ENCODE data around the gene DPP3.

The DPP3 gene

DNA sequence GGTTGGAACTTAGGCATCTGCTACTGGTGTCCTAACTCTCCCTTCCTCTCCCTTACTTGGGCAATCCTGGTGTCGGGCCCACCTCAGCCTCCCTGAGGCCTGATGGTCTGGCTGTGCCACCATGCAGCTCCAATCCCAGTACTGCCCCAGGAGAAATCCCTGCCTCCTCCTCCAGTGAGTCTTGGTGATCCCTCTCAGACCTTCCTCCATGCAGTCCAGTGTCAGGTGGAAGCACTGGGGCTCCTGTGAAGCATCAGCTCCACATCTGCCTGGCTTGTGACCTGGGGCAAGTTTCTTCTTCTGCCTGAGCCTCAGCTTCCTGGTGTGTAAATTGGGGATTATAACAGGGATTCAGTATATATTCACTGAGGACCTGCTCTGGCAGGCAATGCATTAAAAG, 15.3 kb upstream of the DPP3 start:
- DNase-seq: no peak

- no peak for DNase-seq
These were observed 14.6 kb upstream of the DPP3 start for GRCh38 chr11:66465373-66466224.

DNA sequence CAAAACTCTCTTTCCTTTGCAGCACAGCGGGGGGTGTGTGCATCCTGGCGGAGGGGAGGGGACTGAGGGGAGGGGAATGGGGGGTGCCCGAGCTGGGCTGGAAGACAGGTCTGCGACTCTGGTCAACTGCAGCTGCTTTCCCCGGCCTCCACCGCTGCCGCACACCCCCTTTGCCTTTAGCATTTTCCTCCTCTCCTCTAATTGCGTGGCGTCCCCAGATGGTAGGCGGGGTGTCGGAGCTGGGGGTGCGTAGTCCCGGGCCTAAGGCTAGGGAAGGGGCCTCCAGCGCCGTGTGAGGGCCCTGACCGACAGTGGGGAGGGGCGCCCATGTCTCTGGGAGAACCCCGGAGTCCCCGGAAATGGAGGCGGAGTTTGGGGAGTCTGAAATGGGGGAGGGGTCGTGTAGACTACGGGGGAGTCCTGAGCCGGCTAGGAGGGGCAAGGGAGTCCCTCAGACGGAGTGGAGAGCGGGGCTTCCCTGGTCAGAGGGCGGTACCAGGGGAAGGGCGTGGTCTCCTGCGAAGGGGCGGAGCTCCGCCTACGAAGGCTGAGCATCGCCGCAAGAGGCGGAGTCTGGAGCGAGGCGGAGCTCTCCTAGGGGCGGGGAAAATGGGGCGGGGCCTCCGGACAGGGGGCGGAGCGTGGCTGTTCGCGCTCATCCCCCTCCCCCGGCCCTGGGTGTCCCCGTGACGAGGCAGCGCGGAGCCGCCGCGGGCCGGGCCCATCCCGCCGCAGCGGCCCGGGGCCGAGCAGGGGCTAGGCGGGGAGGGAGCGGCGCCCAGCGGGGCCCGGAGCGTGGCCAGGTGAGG, 13.8 kb upstream of the DPP3 start, which contains the start of gene PELI3:
TSS of gene PELI3 (plus strand) at position 681 of the 809 bp plus-strand sequence. CDS start 1,224 bp downstream, outside the sequence.
- DNase-seq: peak; percentile 92

DNA sequence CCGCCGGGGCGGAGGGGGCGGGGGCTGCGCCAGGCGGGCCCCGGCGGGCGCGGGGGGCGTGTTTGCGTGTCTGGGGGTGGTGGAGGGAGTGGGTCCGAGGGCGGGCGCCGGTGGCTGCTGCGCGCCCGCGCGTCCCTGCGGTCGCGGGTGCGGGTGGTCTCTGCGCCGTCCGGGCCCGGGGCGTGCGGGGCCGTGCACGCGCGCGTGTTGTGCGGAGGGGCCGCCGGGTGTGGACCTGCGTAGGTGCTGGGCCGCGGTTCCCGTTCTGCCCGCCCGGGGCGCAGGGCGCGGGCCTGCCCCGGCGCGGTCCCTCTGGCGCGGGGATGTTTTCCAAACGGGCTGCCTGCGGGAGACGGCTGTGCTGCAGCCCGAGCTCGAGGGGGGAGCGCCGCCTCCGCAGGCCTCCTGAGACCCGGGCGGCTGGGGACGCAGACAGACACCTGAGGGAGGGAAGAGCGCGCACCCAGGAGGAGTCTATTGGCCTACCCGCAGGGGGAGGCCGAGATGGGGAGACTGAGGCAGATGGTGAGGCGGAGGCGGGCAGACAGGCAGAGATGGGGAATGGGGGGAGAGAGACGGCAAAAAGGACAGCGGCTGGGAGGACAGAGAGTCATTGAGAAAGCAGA, 13.1 kb upstream of the DPP3 start:
- DNase-seq: no peak

DNA sequence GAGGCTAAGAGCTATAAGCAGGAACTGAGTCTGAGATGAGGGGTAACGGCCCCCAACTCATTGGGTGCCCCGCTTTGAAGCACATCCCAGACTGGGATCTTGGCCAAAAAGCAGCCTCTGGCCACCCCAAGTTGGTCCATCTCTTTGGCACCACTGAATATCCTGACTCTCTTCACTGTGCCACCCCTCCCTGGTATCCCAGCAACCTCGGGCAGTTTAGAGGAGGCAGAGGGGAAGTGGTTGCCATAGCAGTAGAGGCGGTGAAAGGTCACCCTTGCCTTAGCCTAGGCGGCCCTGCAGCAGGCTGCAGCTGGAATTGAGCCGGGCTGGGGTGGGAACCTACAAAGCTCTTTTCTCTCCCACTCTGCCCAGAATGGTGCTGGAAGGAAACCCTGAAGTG, 12.5 kb upstream of the DPP3 start:
- no peak for DNase-seq

GRCh38 chr11:66468691-66469090, 11.5 kb upstream of the DPP3 start:
- DNase-seq: no peak

DNA sequence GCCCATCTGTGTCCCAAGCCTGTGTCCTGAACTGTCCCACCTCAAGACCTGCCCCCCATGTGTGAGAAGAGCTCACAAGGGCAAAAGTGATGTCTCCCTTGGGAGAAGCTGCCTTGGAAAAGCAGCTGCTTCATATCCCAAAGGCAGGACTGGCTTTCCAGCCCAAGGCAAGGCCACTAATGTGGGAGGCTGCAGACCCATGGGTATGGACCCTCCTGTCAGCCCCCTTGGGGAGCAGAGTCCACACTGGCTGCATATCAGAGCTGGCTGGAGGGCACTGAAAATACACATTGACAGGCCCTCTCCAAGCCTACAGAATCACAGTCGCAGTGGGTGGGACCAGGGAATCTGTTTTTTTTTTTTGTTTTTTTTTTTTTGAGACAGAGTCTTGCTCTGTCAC, 10.8 kb upstream of the DPP3 start:
- no peak for DNase-seq

DNA sequence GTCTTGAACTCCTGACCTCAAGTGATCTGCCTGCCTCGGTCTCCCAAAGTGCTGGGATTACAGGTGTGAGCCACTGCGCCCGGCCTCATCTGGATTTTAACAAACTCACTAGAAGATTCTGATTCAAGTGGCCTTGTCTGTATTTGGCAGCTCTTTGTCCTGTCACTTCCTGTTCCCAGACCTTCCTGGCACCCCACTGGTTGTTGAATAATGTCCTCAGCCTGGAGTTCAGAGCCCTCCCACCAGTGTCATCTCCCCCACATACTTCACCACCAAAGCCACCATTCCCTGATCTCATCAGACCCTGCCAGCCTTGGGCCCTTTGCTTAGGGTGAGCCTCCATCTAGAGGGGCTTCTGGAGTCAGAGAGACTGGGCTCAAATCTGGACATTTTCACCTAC, 10.2 kb upstream of the DPP3 start:
- DNase-seq: no peak

- DNase-seq: no peak
These were observed 9.1 kb upstream of the DPP3 start for GRCh38 chr11:66471142-66471541.

DNA sequence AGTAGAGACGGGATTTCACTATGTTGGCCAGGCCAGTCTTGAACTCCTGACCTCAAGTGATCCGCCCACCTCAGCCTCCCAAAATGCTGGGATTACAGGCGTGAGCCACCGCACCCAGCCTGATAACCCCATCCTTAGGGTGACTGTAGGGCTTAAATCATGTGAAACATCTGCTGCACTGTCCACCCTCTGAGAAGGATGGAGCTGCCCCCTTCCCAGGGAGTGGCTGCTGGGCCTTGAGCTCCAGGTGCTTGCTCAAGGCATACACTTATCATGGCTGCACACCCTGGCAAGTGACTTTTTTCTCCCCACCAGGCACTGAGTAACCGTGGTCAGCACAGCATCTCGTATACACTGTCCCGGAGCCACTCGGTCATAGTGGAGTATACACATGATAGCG, 8.2 kb upstream of the DPP3 start:
- DNase-seq: no peak

- no peak for DNase-seq
These were observed 7.1 kb upstream of the DPP3 start for GRCh38 chr11:66473167-66473566.

DNA sequence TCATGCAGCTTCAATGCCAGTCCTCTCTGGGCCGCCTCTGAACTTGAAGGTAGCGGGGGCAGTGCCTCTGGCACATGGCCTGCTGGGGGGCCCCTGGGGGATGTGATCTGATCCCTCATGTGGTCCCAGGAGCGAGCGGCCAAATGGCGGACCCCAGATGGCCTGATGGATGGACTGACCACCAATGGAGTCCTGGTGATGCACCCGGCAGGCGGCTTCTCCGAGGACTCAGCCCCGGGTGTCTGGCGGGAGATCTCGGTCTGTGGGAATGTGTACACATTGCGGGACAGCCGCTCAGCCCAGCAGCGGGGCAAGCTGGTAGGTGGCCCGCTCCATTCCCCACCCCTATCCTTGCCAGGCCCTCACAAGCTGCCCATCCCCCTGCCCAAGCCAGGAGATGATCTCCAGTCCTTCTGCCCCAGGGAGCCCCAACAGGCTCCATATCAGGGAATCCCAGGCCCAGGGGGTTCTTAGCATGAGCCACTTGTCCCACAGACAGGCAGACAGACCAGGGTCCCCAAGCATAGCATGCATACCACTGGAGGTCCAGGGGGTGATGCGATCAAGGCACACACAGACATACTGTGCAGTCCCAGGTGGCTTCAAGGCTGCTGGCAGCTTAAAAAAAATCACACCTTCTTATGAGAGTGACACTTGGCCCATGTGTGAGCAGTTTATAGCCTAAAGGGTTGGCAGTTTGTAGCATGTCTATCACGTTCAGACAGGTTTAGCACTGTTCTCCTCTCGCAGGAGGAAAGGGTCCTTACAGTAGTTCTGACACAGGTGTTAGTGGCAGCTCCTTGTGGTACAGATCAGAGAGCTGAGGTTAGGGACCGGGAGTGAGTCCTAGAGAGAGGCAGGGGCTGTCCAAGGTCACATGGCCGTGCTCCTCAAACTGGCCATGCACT, 6.4 kb upstream of the DPP3 start:
- DNase-seq: no peak

DNA sequence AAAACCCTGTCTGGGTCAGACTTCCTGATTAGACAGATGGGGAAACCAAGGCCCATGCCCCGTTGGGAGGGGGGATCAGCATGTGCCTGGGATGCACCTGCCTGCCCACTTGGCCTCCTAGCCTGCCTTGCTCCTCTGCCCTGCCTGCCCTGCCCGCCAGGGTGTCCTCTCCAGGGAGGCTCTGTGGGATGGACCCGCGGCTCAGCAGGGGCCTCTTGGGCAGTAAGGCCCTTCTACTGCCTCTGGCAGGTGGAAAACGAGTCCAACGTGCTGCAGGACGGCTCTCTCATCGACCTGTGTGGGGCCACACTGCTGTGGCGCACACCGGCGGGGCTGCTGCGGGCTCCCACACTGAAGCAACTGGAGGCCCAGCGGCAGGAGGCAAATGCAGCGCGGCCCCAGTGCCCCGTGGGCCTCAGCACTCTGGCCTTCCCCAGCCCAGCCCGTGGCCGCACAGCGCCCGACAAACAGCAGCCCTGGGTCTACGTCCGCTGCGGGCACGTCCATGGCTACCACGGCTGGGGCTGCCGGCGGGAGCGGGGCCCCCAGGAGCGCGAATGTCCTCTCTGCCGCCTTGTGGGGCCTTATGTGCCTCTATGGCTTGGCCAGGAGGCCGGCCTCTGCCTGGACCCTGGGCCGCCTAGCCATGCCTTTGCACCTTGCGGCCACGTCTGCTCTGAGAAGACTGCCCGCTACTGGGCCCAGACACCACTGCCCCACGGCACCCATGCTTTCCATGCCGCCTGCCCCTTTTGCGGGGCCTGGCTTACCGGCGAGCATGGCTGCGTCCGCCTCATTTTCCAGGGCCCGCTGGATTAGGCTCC, 4.7 kb upstream of the DPP3 start:
- DNase-seq: no peak

DNA sequence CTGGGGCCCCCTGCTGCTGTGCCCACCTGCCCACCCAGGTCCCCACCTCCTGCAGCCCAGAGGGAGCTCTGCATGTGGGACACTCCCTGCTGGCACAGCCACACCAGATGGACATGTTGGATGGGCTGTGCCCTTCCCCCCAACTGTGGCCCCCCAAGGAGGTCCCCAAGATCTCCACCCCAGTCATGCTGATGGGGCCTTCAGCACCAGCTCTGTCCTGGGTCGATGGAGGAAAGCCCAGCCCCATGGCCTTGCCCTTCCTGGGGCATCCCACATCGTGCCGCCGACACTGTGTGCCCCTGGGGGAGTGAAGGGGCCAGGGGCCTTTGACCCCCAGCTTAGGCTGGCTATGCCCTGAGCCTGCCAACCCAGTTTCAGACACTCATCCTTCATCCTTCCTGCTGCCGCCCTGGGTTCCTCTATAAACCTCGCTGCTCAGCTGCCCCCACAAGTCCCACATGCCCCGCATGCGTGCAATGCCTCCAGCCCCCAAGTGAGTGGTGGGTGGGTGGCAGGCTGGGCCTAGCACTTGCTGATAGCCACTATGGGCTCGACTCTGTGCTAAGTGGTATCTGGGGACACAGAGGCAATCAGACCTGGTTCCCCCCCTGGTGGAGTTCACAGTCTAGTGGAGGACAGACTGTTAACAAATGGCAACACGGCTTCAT, 3.9 kb upstream of the DPP3 start:
- no peak for DNase-seq

- no peak for DNase-seq
These were observed 3.4 kb upstream of the DPP3 start for GRCh38 chr11:66476841-66477251.

DNA sequence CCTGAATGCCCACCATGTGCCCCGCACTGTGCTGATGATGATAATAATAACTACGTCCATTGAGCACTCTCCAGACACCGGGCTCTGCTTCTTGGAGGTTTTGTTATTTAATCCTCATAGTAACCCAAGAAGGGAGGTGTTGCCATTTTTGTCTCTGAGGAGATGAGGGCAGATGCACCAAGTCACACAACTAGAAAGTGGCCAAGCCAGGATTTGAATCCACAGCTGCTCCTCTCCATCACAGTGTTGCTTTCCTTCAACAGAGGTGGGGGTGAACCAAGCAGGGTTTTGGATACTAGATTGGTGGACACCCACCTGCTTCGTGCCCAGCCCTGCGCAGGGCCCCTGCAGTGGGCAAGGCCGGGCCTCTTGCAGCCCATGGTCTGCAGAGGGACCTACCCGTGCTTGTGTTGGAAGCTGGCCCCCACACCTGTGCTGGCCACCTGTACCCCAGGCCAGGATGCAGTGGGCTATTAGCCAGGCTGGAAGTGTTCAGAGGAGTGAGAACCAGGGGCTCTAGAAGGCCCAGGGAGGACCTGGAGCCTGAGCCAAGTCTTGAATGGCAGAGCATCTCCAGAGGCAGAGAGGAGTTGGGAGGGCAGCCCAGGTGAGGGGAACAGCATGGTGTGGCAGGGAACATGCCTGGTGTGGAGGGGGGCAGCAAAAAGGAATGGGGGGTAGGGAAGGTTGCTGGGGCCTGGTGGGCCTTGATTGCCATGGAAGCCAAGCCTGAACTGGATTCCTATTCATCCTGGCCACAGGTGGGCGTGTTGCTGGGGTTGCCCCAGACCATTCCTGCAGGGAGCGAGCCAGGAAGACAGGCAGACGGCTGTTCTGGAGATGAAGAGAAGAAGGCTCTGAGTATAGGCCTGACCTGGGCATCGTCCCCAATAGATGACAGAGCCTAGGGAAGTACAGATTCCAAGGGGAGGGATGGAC, 2.7 kb upstream of the DPP3 start:
- DNase-seq: no peak

DNA sequence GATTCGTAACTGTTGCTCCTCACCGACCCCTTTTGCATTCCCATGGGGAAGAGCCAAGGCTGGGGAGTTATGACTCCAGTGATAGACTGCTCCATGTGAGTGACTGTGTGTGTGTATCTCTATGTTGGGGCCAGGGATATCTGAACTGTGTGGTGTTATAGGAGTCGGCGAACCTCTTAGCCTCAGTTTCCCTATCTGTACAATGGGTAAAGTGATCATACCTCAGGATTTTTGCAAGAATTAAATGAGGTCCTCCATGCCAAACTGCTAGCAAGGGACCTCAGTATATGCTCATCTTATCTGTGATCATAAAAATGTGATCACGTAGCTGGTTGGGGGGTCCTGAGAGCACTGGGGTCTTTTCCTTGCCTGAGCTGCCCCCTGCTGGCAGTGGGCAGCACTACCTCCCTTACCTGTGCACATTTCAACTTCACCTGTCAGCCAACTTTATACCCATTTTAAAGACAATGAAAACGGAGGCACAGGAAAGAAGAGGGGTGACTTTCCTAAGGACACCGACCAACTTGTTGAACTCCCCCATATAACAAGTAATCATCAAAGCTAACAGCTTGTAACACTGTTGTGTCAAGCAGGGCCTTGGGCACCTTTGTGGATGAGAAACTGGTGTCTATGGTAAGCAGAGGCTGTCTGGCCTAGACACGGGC, 1.4 kb upstream of the DPP3 start:
- DNase-seq: no peak

GRCh38 chr11:66479394-66480116, 679 bp upstream of the DPP3 start:
- no peak for DNase-seq
